GM12878 (cell line): ENCODE data around the gene ENO2.

Source experiments
- CHD1 ChIP-seq: IDR thresholded peaks from 2 replicates; pipeline ENCODE4 v1.6.1; 2012; ENCODE audit warnings: low read depth, low read length, improper control_type of control experiment
- CREB1 ChIP-seq: IDR thresholded peaks from 2 replicates; pipeline ENCODE4 v1.6.1; 2012; ENCODE audit warnings: low read depth, mild to moderate bottlenecking, inconsistent platforms
- EP300 ChIP-seq, 2 experiments: fragments of 150-350 bp in 1 of 2; IDR thresholded peaks; 2 replicates each; pipeline ENCODE4 v1.6.1; 2011 to 2012; ENCODE audit warnings: low read depth in 2 of 2, low read length in 2 of 2, borderline replicate concordance in 1 of 2, improper control_type of control experiment in 1 of 2, inconsistent platforms in 1 of 2; ENCODE audit not compliant: control insufficient read depth in 1 of 2
- ESRRA ChIP-seq: IDR thresholded peaks from 2 replicates; pipeline ENCODE4 v1.6.1; 2012; ENCODE audit warnings: mild to moderate bottlenecking, low read length, improper control_type of control experiment
- JUNB ChIP-seq: IDR thresholded peaks from 2 replicates; pipeline ENCODE4 v1.6.1; 2016; ENCODE audit warnings: antibody characterized with exemption, mild to moderate bottlenecking
- NR2C2 ChIP-seq: IDR thresholded peaks from 2 replicates; pipeline ENCODE4 v1.6.1; 2011; ENCODE audit warnings: borderline replicate concordance, low read depth; ENCODE audit not compliant: control insufficient read depth, insufficient read length
- POLR2AphosphoS5 ChIP-seq: IDR thresholded peaks from 2 replicates; pipeline ENCODE4 v1.6.1; 2011; ENCODE audit warnings: mild to moderate bottlenecking, low read length, inconsistent platforms
- RELA ChIP-seq: fragments of 450-650 bp; IDR thresholded peaks from 2 replicates; pipeline ENCODE4 v1.8.0; 2014; ENCODE audit warnings: borderline replicate concordance; ENCODE audit not compliant: partially characterized antibody
- SRF ChIP-seq, 2 experiments: IDR thresholded peaks; 2 replicates each; pipeline ENCODE4 v1.6.1; 2011; ENCODE audit warnings: low read depth in 2 of 2, low read length in 2 of 2, mild to moderate bottlenecking in 1 of 2, moderate library complexity in 1 of 2
- SUPT20H ChIP-seq: IDR thresholded peaks from 2 replicates; pipeline ENCODE4 v1.6.1; 2011; ENCODE audit warnings: low read depth, mild to moderate bottlenecking, low read length, moderate library complexity, borderline replicate concordance; ENCODE audit not compliant: control insufficient read depth
- TF ChIP-seq, protein P1 (sequence below), 3 experiments: IDR thresholded peaks in 2 of 3; conservative IDR thresholded peaks in 1 of 3; 2 replicates each; pipeline ENCODE4 v1.5.1; 2011; ENCODE audit warnings: low read depth in 3 of 3, low read length in 3 of 3, mild to moderate bottlenecking in 3 of 3, control low read depth in 2 of 3, moderate library complexity in 2 of 3, inconsistent platforms in 1 of 3, mixed read lengths in 1 of 3; ENCODE audit not compliant: control insufficient read depth in 2 of 3, insufficient read depth in 1 of 3; ENCODE audit errors: extremely low read depth in 1 of 3
- TF ChIP-seq, protein P2 (sequence below): IDR thresholded peaks from 2 replicates; pipeline ENCODE4 v1.6.1; 2012; ENCODE audit warnings: mild to moderate bottlenecking, low read depth, low read length
- TF ChIP-seq, protein P3 (sequence below): fragments of 450-650 bp; formaldehyde crosslinking; IDR thresholded peaks from 2 replicates; pipeline ENCODE4 v1.4.0; 2022; ENCODE audit warnings: mild to moderate bottlenecking, moderate library complexity

DNA sequence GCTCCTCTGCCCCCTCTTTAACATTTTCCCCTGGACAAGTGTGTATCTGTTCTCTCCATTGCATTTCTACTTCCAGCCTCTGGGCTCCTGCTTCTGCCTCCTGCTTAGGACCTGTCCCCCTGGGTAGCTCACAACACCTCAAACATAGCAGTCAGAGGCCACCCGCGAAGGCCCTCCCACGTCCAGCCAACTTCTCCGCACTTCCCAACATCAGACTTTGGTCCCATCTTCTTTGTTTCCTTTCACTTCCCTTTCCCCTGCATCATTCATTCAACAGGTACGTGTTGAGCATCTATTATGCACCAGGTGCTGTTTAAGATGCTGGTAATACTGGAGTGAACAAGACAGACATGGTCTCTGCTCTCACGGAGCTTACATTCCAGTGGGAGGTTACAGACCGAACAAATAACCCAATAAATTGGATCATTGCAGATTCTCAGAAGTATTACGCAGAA, 32.6 kb downstream of the ENO2 start:
- TF ChIP-seq, protein P1, sequence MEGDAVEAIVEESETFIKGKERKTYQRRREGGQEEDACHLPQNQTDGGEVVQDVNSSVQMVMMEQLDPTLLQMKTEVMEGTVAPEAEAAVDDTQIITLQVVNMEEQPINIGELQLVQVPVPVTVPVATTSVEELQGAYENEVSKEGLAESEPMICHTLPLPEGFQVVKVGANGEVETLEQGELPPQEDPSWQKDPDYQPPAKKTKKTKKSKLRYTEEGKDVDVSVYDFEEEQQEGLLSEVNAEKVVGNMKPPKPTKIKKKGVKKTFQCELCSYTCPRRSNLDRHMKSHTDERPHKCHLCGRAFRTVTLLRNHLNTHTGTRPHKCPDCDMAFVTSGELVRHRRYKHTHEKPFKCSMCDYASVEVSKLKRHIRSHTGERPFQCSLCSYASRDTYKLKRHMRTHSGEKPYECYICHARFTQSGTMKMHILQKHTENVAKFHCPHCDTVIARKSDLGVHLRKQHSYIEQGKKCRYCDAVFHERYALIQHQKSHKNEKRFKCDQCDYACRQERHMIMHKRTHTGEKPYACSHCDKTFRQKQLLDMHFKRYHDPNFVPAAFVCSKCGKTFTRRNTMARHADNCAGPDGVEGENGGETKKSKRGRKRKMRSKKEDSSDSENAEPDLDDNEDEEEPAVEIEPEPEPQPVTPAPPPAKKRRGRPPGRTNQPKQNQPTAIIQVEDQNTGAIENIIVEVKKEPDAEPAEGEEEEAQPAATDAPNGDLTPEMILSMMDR (IDR thresholded peaks at IDR 0.05 in 2 of 3, conservative IDR thresholded peaks at IDR 0.05 in 1 of 3; ENCODE audit: control insufficient read depth in 2 of 3, extremely low read depth in 1 of 3, insufficient read depth in 1 of 3, low read depth in 3 of 3, low read length in 3 of 3) = no peak
- TF ChIP-seq NR2C2 = no peak
- no peak for TF ChIP-seq ESRRA
- TF ChIP-seq CREB1 = no peak
- no peak for TF ChIP-seq POLR2AphosphoS5
- TF ChIP-seq, protein P2, sequence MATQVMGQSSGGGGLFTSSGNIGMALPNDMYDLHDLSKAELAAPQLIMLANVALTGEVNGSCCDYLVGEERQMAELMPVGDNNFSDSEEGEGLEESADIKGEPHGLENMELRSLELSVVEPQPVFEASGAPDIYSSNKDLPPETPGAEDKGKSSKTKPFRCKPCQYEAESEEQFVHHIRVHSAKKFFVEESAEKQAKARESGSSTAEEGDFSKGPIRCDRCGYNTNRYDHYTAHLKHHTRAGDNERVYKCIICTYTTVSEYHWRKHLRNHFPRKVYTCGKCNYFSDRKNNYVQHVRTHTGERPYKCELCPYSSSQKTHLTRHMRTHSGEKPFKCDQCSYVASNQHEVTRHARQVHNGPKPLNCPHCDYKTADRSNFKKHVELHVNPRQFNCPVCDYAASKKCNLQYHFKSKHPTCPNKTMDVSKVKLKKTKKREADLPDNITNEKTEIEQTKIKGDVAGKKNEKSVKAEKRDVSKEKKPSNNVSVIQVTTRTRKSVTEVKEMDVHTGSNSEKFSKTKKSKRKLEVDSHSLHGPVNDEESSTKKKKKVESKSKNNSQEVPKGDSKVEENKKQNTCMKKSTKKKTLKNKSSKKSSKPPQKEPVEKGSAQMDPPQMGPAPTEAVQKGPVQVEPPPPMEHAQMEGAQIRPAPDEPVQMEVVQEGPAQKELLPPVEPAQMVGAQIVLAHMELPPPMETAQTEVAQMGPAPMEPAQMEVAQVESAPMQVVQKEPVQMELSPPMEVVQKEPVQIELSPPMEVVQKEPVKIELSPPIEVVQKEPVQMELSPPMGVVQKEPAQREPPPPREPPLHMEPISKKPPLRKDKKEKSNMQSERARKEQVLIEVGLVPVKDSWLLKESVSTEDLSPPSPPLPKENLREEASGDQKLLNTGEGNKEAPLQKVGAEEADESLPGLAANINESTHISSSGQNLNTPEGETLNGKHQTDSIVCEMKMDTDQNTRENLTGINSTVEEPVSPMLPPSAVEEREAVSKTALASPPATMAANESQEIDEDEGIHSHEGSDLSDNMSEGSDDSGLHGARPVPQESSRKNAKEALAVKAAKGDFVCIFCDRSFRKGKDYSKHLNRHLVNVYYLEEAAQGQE = no peak
- no peak for TF ChIP-seq RELA
- no peak for TF ChIP-seq JUNB
- 0 out of 4 replicates have a peak, but pooled peaks of 1 of the 2 experiments have one; percentile 20 for TF ChIP-seq EP300 (IDR thresholded peaks at IDR 0.05; ENCODE audit: borderline replicate concordance in 1 of 2, control insufficient read depth in 1 of 2, low read depth in 2 of 2, low read length in 2 of 2)
- TF ChIP-seq SUPT20H = no peak
- no peak for TF ChIP-seq SRF (IDR thresholded peaks at IDR 0.05; ENCODE audit: low read depth in 2 of 2, low read length in 2 of 2)
- TF ChIP-seq, protein P3, sequence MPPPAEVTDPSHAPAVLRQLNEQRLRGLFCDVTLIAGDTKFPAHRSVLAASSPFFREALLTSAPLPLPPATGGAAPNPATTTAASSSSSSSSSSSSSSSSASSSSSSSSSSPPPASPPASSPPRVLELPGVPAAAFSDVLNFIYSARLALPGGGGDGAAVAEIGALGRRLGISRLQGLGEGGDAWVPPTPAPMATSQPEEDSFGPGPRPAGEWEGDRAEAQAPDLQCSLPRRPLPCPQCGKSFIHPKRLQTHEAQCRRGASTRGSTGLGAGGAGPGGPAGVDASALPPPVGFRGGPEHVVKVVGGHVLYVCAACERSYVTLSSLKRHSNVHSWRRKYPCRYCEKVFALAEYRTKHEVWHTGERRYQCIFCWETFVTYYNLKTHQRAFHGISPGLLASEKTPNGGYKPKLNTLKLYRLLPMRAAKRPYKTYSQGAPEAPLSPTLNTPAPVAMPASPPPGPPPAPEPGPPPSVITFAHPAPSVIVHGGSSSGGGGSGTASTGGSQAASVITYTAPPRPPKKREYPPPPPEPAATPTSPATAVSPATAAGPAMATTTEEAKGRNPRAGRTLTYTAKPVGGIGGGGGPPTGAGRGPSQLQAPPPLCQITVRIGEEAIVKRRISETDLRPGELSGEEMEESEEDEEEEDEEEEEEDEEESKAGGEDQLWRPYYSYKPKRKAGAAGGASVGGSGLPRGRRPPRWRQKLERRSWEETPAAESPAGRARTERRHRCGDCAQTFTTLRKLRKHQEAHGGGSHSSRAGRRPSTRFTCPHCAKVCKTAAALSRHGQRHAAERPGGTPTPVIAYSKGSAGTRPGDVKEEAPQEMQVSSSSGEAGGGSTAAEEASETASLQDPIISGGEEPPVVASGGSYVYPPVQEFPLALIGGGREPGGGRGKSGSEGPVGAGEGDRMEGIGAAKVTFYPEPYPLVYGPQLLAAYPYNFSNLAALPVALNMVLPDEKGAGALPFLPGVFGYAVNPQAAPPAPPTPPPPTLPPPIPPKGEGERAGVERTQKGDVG (CRISPR knock-in tag) = no peak
- TF ChIP-seq CHD1 = no peak
